ENCODE measurements around the gene NR1H4. TPM values are rescaled to one million over a fixed set of nuclear protein-coding genes. Genes with fewer than 3 reads are reported as not detected.

NR1H4 gene
- total and polyA plus RNA-seq, 2 of the 13 experiments (the other 11 are each of a cell fraction or from before 2014, with no cell fraction given): 27.3 to 114 TPM

GRCh38 chr12:100437038-100437841 lies 36.4 kb upstream of the NR1H4 start (continued):
- TF ChIP-seq, protein P1, sequence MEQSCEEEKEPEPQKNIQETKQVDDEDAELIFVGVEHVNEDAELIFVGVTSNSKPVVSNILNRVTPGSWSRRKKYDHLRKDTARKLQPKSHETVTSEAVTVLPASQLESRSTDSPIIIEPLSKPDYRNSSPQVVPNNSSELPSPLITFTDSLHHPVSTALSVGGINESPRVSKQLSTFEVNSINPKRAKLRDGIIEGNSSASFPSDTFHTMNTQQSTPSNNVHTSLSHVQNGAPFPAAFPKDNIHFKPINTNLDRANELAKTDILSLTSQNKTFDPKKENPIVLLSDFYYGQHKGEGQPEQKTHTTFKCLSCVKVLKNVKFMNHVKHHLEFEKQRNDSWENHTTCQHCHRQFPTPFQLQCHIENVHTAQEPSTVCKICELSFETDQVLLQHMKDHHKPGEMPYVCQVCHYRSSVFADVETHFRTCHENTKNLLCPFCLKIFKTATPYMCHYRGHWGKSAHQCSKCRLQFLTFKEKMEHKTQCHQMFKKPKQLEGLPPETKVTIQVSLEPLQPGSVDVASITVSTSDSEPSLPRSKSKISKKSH (CRISPR knock-in tag; IDR thresholded peaks at IDR 0.05; ENCODE audit: borderline replicate concordance): no peak
- TF ChIP-seq CERS6 (CRISPR knock-in tag; IDR thresholded peaks at IDR 0.05): no peak
- TF ChIP-seq NR2F2 (IDR thresholded peaks at IDR 0.05; ENCODE audit: borderline replicate concordance, low read depth): peak; percentile 92
- no peak for TF ChIP-seq TMF1 (CRISPR knock-in tag; IDR thresholded peaks at IDR 0.05; ENCODE audit: low read depth)
- TF ChIP-seq LBX2 (CRISPR knock-in tag; IDR thresholded peaks at IDR 0.05; ENCODE audit: borderline replicate concordance): no peak
- no peak for TF ChIP-seq ZNF318 (CRISPR knock-in tag; IDR thresholded peaks at IDR 0.05)
- TF ChIP-seq ZNF616 (CRISPR knock-in tag; IDR thresholded peaks at IDR 0.05; ENCODE audit: low read depth): no peak
- TF ChIP-seq, protein P2, sequence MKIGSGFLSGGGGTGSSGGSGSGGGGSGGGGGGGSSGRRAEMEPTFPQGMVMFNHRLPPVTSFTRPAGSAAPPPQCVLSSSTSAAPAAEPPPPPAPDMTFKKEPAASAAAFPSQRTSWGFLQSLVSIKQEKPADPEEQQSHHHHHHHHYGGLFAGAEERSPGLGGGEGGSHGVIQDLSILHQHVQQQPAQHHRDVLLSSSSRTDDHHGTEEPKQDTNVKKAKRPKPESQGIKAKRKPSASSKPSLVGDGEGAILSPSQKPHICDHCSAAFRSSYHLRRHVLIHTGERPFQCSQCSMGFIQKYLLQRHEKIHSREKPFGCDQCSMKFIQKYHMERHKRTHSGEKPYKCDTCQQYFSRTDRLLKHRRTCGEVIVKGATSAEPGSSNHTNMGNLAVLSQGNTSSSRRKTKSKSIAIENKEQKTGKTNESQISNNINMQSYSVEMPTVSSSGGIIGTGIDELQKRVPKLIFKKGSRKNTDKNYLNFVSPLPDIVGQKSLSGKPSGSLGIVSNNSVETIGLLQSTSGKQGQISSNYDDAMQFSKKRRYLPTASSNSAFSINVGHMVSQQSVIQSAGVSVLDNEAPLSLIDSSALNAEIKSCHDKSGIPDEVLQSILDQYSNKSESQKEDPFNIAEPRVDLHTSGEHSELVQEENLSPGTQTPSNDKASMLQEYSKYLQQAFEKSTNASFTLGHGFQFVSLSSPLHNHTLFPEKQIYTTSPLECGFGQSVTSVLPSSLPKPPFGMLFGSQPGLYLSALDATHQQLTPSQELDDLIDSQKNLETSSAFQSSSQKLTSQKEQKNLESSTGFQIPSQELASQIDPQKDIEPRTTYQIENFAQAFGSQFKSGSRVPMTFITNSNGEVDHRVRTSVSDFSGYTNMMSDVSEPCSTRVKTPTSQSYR (CRISPR knock-in tag; IDR thresholded peaks at IDR 0.05; ENCODE audit: borderline replicate concordance): peak; percentile 63; the same call in 1 of the 2 replicates
- TF ChIP-seq SRSF4 (IDR thresholded peaks at IDR 0.05; ENCODE audit: low read depth, low read length, poor library complexity, severe bottlenecking): no peak
- peak; percentile 91 for TF ChIP-seq TBL1XR1 (IDR thresholded peaks at IDR 0.05; ENCODE audit: borderline replicate concordance, low read length, partially characterized antibody)
- no peak for TF ChIP-seq MTF2 (CRISPR knock-in tag; IDR thresholded peaks at IDR 0.05; ENCODE audit: borderline replicate concordance)
- TF ChIP-seq HES4 (CRISPR knock-in tag; IDR thresholded peaks at IDR 0.05; ENCODE audit: borderline replicate concordance): no peak
